Stomach smooth muscle (tissue), 2 donors: ENCODE data around the gene TAAR1.

Experiments
- H3K27ac ChIP-seq: one replicate; pipeline ENCODE4 v1.7.0; 2013; ENCODE audit warnings: mild to moderate bottlenecking, low read length, inconsistent platforms
- H3K27me3 ChIP-seq, 2 donors: one replicate each; pipeline ENCODE4 v1.7.0; 2013; ENCODE audit warnings: low read length in 2 of 2; ENCODE audit not compliant: insufficient read depth in 2 of 2, control insufficient read depth in 1 of 2
- H3K36me3 ChIP-seq, 2 donors: one replicate each; pipeline ENCODE4 v1.7.0; 2013; ENCODE audit warnings: low read length in 2 of 2; ENCODE audit not compliant: control insufficient read depth in 2 of 2, insufficient read depth in 2 of 2
- H3K4me1 ChIP-seq: one replicate; pipeline ENCODE4 v1.7.0; 2013; ENCODE audit warnings: low read length; ENCODE audit not compliant: control insufficient read depth, insufficient read depth
- H3K4me3 ChIP-seq, 2 donors: one replicate each; pipeline ENCODE4 v1.7.0; 2013; ENCODE audit warnings: low read length in 2 of 2
- H3K9ac ChIP-seq, 2 donors: one replicate each; pipeline ENCODE4 v1.7.0; 2013; ENCODE audit warnings: low read length in 2 of 2, mild to moderate bottlenecking in 1 of 2
- H3K9me3 ChIP-seq, 2 donors: one replicate each; pipeline ENCODE4 v1.7.0; 2013; ENCODE audit warnings: low read length in 2 of 2; ENCODE audit not compliant: control insufficient read depth in 2 of 2
- donor health status: healthy.
- donor health status: Pancreatic carcinoma.

TAAR1 gene

GRCh38 chr6:132634796-132635195 lies 24.2 kb downstream of the TAAR1 start:
- Histone ChIP-seq H3K27me3 (peaks cover 0 to 4% of the 10 kb centered on the region in 2 donors), H3K4me3 (no peak overlapping the region)

GRCh38 chr6:132633362-132633761 lies 25.6 kb downstream of the TAAR1 start:
- H3K9ac ChIP-seq, result no peak overlapping the region
- H3K4me1 ChIP-seq, result no peaks in the 10 kb centered on the region
- no peak overlapping the region for H3K4me3 ChIP-seq

More at GRCh38 chr6:132634796-132635195, 24.2 kb downstream of the TAAR1 start:
- no peaks in the 10 kb centered on the region for H3K9me3 ChIP-seq
- no peak overlapping the region for H3K27ac ChIP-seq
- no peaks in the 10 kb centered on the region for H3K4me1 ChIP-seq
- H3K36me3 ChIP-seq, result no peaks in the 10 kb centered on the region
- H3K9ac ChIP-seq, result no peak overlapping the region

GRCh38 chr6:132624175-132624574 lies 34.8 kb downstream of the TAAR1 start, which contains the start of gene TAAR2:
Gene TAAR2 (minus strand): TSS chr6:132624275. CDS start chr6:132624275, 0 bp downstream.
- Histone ChIP-seq H3K4me1 (no peaks in the 10 kb centered on the region), H3K4me3 (no peak within 1 kb of the TSS), H3K9me3 (no peaks in the 10 kb centered on the region), H3K36me3 (no peaks in the 10 kb centered on the region), H3K9ac (no peak within 1 kb of the TSS), H3K27ac (no peak within 1 kb of the TSS), H3K27me3 (no peaks in the 10 kb centered on the region)

More at GRCh38 chr6:132633362-132633761, 25.6 kb downstream of the TAAR1 start:
- H3K27me3 ChIP-seq, result peaks cover 0 to 4% of the 10 kb centered on the region in 2 donors
- H3K27ac ChIP-seq, result no peak overlapping the region
- H3K36me3 ChIP-seq, result no peaks in the 10 kb centered on the region
- H3K9me3 ChIP-seq, result no peaks in the 10 kb centered on the region

GRCh38 chr6:132623106-132623845 lies 35.7 kb downstream of the TAAR1 start:
- no peaks in the 10 kb centered on the region for H3K4me1 ChIP-seq
- no peaks in the 10 kb centered on the region for H3K27me3 ChIP-seq
- no peak overlapping the region for H3K27ac ChIP-seq
- H3K4me3 ChIP-seq, result no peak overlapping the region
- H3K9me3 ChIP-seq, result no peaks in the 10 kb centered on the region
- H3K36me3 ChIP-seq, result no peaks in the 10 kb centered on the region
- no peak overlapping the region for H3K9ac ChIP-seq

GRCh38 chr6:132616677-132617076 lies 42.3 kb downstream of the TAAR1 start:
- Histone ChIP-seq H3K4me3 (no peak overlapping the region), H3K36me3 (no peaks in the 10 kb centered on the region)

GRCh38 chr6:132614554-132614953 lies 44.4 kb downstream of the TAAR1 start:
- Histone ChIP-seq H3K9me3 (no peaks in the 10 kb centered on the region), H3K4me3 (no peak overlapping the region), H3K4me1 (no peaks in the 10 kb centered on the region), H3K27ac (no peak overlapping the region), H3K27me3 (no peaks in the 10 kb centered on the region), H3K9ac (no peak overlapping the region), H3K36me3 (no peaks in the 10 kb centered on the region)

More at GRCh38 chr6:132616677-132617076, 42.3 kb downstream of the TAAR1 start:
- Histone ChIP-seq H3K27ac (no peak overlapping the region), H3K9ac (no peak overlapping the region), H3K4me1 (no peaks in the 10 kb centered on the region), H3K9me3 (no peaks in the 10 kb centered on the region), H3K27me3 (no peaks in the 10 kb centered on the region)

GRCh38 chr6:132612449-132613108 lies 46.4 kb downstream of the TAAR1 start:
- no peaks in the 10 kb centered on the region for H3K4me1 ChIP-seq
- no peak overlapping the region for H3K27ac ChIP-seq
- no peaks in the 10 kb centered on the region for H3K9me3 ChIP-seq
- H3K36me3 ChIP-seq, result no peaks in the 10 kb centered on the region
- H3K4me3 ChIP-seq, result no peak overlapping the region
- no peaks in the 10 kb centered on the region for H3K27me3 ChIP-seq
- H3K9ac ChIP-seq, result no peak overlapping the region

- no peaks in the 10 kb centered on the region for H3K36me3 ChIP-seq
- no peak overlapping the region for H3K27ac ChIP-seq
- no peak overlapping the region for H3K4me3 ChIP-seq
- no peaks in the 10 kb centered on the region for H3K27me3 ChIP-seq
- no peak overlapping the region for H3K9ac ChIP-seq
- no peaks in the 10 kb centered on the region for H3K4me1 ChIP-seq
- no peaks in the 10 kb centered on the region for H3K9me3 ChIP-seq
These were observed 47.4 kb downstream of the TAAR1 start for GRCh38 chr6:132611616-132612015.

GRCh38 chr6:132607544-132608233 lies 51.3 kb downstream of the TAAR1 start:
- Histone ChIP-seq H3K27ac (no peak overlapping the region), H3K4me3 (no peak overlapping the region), H3K27me3 (no peaks in the 10 kb centered on the region), H3K4me1 (no peaks in the 10 kb centered on the region), H3K9ac (no peak overlapping the region), H3K36me3 (no peaks in the 10 kb centered on the region), H3K9me3 (no peaks in the 10 kb centered on the region)

GRCh38 chr6:132604635-132605152 lies 54.3 kb downstream of the TAAR1 start:
- no peaks in the 10 kb centered on the region for H3K9me3 ChIP-seq
- peaks cover 0 to 2% of the 10 kb centered on the region in 2 donors for H3K27me3 ChIP-seq
- no peaks in the 10 kb centered on the region for H3K4me1 ChIP-seq
- no peak overlapping the region for H3K4me3 ChIP-seq
- H3K36me3 ChIP-seq, result no peaks in the 10 kb centered on the region
- no peak overlapping the region for H3K9ac ChIP-seq
- H3K27ac ChIP-seq, result no peak overlapping the region
